C1 segment of cervical spinal cord (tissue), 14 donors: ENCODE measurements around the gene ADM.

Experiments used
- DNase-seq, 14 donors: peaks; one replicate each; lab custom pipeline; 2025; lab: John Stamatoyannopoulos, UW

The ADM gene

DNA sequence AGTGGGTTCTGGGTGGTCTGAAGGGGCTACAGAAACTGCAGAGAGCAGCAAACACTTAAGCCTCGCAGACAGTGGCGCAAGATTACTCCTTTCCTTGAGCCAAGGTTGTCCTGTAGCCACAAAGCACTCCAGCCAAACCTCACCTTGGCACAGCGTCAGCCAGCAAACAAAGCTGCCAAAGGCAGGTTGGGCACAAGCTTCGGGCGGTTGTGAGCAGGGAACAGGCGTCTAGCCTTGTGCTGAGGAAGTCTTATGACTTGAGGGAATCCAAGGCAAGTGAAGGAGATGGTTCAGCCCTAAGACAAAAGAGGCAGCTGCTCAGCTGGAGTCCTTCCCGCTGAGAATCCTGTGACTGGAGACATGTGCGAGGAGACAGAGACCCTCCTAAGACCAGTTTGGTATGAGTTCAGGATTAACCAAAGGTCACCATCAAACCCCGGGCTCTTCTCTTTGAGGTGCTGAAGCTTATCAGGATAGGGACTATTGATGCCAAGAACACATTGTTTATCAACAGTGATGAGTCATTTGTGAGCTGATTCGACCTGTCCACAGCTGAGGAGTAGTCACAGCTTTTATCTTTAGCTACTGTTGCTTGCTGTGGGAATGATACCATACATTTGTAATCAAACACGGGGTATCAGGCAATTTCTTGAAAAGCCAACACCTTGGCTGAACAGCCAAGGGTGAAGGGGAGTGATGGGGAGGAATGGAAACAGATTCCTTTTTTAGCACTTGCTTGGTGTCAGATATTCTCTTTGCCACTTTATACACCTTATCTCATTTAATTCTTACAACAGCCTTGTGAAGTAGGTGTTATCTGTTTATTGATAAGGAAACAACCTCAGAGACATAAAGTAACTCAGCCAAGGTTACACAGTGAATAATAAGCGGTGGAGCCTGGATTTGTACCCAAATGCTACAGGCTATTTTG lies 4.6 kb downstream of the ADM start:
- DNase-seq = peak in 10 of 14 donors; percentile 33 to 82 (median 52)

DNA sequence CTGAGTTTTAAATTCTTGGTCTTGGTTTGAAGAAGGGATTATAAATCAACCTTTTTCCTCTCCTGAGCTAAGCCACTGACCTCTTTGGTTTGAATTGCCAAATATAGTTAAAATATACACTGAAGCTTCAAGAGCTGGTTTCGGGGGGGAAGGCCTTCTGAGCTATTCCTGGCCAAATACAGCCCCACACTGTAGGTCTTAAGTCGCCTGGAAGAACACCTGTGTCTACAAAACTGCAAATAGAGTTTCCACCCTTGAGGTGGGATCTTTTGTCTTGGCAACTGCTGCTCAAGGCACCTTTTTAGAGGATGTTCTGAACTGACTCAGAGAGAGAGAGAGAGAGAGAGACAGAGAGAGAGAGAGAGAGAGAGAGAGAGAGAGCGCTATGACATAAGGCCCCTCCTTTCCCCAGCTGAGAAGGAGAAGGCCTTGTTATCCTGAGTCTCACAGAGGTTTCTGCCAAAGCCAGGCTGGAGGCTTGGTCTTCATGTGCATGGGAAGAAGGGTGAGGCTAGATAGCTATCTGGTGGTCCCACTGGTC lies 5.5 kb downstream of the ADM start:
- no peak for DNase-seq

DNA sequence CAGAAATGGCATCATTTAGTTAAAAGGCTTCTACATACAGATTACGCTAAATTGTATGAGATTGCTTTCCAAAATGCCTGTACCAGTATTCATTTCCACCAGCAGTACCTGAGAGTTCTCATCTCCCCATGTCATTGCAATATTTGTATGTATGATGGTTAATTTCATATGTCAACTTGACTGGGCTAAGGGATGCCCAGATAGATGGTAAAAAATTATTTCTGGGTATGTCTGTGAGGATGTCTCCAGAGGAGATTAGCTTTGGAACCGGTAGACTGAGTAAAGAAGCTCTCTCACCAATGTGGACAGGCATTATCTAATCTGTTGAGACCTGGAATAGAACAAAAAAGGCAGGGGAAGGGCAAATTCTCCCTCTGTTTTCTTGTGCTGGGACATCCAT lies 6.9 kb downstream of the ADM start:
- DNase-seq = no peak

DNA sequence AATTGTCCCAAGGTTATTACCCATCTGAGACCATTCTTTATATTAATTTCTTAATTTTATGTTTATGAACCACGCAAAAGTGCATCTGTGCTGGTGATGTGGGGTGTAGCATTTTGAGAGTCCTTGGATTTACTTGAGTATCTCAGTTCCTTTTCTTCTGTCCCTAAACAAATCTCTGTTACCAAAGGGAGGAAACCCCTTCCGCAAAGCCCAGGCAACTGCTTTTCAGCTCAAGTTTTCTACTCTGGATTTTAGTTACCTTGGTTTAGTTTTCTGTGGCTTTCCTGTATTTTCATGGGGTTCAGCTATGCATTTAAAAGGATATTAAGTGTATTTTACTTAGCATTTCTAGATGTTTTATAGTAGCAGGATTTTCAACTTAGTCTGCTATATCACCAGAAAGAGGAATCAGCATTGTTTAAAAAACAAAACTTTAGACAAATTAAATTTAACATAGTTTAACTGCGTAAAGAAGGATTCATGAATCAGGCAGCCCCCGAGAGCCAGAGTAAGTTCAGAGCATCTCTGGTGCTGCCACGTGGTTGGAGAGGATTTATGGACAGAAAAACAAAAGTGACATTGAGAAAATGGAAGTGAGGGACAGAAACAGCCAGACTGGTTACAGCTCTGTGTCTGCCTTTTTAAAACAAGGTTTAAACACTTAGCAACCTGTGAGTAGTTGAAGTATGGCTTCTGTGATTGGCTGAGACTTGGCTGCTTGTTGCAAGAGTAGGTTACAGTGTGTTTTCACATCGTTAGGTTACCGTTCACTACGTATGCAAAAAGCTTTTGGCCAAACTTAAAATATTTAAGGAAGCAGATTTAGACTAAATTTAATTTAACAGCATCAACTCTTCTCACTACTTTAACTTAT lies 9.6 kb downstream of the ADM start:
- DNase-seq = no peak

DNA sequence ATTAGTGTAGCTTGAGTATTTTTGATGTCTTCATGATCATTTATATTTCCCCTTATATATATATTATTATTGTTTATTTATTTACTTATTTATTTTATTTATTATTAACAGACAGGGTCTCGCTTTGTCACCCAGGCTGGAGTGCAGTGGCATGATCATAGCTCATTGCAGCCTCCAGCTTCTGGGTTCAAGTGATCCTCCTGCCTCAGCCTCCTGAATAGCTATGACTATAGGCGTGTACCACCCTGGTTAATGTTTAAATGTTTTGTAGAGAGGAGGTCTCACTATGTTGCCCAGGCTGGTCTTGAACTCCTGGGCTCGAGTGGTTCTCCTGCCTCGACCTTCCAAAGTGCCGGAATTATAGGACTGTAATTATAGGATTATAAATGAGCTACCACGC lies 10.2 kb downstream of the ADM start:
- no peak for DNase-seq

DNA sequence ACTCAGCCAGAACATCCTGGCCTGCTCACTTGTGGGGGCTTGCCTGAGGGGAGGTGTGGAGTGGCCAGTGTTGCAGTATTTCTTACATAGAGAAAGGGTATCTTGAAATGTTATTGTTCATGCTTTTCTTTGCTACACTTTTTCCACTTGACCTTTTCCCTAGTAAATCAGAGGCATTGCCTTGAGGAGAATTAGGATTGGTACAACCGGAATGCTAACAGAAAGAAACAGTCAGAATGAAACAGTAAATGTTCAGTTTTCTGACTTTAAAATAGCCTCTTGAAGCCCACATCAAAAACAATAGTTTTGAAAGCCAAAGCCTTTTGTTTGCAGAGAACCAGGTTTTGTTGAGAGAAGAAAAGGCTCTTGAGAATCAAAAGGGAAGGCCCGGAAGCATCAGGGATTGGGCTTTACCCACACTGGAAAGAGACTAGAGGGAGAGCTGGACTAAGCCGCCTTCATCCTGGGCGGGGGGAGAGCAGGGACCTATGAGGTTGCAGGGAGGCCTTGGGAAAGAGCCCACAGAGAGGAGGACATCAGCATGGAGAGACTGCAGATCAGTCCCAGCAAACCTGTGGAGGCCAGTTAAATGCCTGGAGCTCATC lies 12.4 kb downstream of the ADM start:
- peak in 2 of 14 donors; percentile 9 to 15 for DNase-seq

DNA sequence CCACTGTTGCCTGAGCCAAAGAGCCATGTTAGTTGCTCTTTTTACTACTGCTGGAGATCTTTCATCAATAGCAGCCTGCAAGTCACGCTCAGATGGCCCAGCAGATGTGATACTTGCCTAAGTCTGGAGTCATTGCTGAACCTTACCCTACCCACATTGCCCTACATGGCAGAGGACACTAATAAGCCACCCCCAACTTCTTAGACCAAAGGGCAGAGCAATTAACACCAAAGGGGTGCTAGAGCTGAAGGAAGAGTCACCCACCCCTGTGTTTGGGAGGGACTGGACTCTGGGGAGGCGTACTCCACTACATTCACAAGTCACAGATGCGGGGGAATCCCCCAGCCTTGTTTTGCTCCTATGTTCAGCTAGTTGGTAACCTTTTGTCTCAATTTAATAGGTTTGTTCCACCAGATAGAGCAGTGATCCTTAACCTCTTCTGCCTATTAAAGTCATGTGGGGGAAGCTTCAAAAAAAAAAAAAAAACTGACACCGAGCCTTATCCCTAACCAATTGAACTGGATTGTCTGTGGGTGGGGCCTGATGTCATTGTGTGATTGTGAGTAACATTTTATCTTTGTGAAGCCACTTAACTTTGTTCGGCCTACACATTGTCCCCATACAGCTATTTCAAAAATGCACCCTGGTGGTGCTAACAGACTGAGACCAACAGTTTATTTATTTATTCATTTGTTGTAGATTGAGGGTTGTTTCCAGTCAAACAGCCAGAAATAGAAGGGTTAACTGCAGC lies 13.1 kb downstream of the ADM start:
- DNase-seq = no peak

DNA sequence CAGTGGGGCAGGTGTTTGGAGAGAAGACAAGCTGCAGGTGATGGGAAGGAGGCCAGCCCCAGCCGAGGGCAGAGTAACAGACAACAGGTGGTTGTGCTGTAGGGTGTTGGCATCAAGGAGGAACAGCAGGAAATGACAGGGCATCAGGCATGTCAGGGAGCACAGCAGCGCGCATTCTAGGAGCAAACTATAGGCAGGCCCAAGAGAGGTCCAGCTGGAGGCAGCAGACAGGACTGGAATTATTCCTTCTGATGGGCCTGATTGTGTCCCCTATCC lies 13.6 kb downstream of the ADM start:
- no peak for DNase-seq

DNA sequence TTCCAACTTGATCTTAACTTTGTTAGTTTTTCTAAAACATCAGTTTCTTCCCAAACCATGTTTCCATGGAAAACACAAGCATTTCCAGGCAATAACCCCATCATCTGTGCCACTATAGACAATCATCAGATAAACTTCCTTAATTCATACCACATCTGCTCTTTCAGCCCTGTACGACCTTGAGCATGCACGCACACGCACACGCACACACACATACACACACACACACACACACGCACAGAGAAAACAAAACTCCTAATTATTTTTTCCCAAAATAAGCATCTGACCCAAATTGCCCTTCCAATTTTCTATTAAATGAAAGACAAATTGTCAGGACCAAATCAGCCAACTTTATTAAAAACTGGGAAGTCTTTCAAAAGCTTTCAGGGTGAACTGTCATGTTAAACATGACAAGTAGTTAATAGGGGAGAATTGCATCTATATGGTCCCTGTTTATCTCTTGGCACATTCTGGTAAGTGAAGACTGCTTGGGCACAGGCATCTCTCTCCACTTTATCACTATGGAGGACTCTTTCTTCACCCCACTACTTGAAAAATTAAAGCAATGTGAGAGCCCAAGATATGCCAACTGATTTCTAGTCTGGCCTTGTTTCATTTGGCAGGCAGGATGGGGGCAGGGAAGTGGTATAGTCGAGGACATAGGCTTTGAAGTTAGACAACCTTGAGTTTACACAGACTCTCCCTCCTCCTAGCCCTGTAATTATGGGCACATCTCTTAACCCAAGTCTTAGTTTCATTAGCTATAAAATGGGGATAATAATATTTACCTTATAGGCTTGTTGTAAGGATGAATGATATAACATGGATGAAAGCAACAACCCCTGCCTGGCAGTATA lies 15.1 kb downstream of the ADM start:
- no peak for DNase-seq

DNA sequence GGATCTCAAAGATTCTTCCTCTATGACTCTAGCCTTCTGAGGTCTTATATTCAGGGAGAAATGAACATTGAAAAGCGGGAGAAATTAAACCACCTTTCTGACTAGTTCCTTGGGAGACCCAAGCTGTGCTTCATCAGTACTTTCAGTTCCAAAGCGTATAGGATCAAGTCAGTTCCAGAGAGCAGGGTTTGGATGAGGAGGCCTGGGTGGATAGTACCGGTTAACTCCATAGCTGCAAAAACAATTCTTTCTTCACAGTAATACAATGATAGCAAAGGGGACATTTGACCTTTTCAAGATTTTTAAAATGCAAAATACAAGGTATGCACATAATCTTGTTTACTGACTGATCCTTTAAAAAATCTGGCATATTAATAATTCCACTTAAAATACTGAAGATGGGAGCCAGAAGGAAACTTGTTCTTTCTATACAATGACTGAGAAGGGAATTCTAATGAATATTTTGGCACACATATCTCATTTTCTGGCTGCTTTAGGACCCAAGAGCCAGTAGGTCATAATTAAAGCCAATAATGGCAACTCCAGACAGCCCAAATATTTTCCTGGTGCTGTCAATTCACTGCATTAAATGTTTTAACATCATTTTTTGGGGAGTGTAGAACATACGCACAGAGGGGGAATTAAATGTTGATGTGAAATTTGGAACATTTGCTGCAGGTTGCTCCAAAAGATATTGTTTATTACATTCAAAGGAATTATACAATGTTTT lies 16.0 kb downstream of the ADM start:
- no peak for DNase-seq

DNA sequence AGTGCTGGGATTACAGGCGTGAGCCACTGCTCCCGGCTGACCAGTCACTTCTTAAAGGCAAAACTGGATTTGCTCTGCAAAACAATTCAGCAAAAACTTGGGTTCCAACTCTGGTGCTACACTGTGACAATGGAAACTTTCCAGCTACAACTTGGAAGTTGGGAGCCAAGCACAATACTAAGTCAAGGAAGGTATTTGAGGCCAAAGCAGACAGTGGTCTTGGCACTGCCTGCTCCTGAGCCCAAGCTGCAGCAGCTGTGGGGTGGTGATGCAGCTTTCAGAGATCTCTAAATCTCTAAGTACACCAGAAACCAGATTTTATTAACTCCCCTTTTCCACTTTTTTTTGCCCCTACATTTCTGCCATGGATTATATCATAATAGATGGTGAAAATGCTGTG lies 17.5 kb downstream of the ADM start:
- no peak for DNase-seq

DNA sequence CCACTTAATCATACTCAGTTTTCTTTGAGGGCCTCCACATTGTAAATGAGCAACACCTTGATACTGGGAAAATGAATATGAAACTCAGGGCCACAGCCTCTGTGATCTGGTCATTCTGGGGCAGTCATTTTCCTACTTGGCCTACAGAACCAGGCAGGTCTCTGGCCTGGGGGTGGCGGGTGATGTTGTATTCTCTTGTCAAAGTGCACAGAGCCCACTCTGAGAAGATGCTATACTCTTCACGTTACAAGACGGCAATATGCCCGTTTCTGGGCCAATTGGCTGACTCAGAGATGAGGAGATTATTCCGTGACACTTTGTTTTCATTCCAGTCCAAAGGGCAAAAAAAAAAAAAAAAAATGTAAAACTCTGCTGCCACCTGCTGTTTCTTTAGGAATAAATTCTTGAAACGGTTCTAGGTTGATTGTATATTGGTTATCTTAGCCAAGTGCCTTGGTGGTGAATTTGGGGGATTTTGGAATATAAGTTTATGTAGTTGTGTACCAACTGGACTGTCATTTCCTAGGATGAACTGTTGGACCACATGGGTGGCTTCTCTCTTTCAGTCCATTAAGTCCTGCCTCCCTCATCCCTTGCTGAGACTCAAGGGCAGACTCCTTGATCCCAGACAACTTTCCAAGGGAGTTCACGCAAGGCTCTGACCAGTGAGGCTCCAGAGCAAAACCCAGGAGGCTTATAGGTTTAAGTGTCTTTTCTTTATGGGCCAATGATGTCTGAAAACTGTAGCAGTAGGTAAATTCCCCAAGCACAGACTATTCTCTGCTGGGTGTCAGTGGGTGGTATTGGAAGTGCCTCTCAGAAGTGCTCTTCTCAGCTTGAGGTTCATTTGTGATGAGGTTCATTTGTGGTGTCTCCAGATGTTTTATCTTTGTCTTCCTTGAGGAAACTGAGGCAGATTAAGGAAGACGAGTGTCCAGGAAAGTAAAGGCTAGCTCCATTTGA lies 18.2 kb downstream of the ADM start:
- DNase-seq = peak in 5 of 14 donors; percentile 13 to 40 (median 21)

DNA sequence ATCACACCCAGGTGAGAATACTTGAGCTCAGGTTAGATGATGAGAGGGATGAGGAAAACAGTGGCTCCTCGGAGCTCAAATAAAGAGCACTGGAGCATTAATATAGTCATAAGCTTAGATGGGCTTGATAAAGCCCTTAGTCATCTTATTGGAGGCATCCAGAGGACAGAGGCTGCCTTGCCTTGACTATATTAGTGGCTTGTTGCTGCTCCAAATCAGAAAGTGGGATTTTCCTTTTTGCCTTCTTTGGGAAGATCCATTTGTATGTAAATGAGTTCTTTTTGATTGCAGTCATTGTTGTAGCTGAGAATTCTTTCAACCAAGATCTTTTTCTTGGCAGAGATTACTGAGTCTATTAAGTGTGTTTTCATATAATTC lies 18.9 kb downstream of the ADM start:
- DNase-seq = no peak

DNA sequence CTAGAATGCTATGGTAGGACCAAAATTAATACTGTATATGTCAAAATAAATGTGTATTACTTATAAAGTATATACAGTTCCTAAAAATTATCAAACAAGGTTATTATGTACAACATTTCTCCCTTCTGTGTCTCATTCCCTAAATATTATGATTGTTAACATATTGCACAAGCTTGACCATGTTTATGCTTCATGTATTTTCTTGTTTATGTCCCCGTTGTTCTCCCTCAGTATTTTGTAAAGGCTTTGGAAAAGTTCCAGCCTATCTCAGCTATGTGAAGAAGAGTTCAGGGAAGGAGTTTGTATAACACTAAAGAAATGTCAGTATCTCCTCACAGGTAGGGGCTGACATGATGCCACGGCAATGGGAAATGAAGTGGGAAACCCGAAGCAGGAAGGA lies 19.6 kb downstream of the ADM start:
- DNase-seq = no peak

DNA sequence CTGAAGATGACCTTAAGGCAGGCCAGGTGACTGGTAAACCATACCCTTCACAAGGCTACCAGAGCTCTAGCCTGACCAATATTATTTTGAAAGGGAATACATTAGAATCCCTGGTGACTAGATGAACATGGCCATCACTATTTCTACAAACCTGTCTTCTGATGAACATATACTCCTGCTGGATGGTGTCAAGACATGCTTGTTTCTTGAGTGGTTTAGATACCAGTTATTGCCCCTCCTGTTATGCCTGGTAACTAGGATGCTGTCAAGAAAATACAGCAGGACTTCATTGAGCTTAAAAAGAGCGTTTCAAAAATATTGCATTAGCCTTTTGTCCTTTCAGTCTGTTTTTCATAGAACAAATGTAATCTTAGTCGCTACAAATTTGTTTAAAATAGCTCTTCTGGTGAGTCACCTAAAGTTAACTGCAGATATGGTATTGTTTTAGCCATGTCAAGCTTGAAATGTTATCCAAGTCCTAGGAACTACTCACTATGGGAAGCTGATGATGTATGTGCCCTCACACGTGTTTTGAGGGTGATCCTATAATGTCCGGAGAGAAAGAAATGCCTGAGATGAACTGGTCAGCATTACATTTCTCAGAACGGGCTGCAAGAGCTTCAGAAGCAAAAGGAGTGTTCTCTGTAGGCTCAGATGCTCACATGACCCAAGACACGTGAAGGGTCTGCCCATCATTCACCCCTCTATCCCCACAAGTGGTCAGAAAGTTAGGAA lies 20.6 kb downstream of the ADM start:
- DNase-seq = no peak

DNA sequence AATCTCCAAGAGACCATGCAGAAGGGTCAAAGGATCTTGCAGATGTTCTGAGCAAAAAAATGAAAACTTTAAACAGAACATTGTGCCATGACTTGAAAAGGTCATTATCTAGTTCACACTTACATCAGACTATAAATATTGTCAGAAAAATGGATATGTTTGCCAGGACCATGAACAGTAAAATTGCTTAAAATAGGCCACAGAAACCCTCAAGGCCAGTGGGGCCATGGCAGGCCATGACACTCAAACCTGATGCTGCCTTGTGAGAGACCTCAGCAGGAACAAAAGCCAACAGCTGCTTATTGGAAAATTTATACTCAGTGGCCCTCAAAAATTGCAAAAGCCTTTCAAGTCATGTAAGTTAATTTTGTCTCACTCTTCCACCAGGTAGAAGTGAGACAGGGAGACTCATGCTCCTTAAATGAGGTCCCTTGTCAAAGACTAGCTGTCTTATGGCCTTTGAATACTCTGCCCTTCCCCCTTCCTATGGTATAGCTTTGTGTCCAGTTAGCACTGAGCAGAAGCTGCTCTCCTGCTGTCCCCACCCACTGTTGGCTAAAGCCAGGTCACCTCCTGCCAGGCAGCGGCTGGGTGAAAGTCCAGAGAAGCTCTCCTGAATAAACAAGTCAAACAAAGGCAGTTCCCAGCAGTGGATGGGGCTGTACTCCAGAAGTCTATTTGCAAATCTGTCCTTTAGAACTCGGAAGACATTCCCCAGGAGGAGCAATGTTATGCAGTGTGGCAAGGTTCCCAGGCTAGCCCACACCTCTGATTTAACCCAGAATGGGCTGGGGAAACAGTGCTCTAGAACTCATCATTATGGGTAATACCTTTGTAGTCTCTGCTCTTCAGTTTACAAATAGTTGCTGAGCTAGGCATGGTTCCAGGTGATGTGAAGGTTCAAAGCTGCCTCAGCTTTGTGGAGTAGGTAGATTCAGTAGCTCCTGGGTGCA lies 21.4 kb downstream of the ADM start:
- peak in 3 of 14 donors; percentile 13 to 50 (median 26) for DNase-seq

DNA sequence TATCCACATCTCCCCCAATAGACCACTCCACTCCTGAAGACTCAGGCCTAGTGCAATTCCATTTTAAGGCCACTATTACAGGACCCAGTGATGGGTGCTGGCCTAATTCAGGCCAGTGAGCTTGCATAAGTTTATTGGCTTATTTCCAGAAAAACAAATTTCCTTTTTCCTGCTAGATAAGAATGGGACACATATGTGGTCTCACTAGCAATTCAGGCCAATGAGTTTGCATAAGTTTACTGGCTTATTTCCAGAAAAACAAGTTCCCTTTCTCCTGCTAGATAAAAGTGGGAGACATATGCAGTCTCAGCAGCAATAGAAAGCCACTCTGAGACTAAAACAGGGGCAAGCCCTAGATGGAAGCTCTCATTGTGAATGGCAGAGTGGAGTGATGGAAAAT lies 22.4 kb downstream of the ADM start:
- no peak for DNase-seq
